COR-L47 (cell line): Measurements from ENCODE around the gene GXYLT2.

Experiments
- DNase-seq: peaks from one replicate; lab custom pipeline; 2025; lab: John Stamatoyannopoulos, UW

GXYLT2 gene

DNA sequence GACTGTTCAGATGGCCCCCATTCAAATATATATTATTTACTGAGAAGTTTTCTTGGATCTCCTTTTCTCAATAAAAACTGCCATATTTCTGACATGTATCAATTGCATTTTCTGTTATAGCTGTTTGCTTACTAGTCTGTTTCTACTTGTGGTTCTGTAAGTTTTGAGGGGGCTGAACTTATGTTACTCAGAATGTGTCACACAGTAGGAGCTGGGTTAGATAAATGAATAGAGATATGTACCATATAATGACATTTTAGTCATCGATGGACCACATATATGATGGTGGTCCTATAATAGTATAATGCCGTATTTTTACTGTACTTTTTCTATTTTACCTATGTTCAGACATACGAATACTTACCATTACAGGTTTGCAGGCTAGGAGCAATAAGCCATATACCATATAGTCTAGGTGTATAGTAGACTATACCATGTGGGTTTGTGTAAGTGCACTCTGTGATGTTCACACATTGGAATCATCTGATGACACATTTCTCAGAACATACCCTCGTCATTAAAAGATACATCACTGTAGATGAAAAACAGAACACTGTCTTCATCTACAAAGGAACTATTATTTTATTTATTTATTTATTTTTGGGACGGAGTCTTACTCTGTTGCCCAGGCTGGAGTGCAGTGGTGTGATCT is 131.1 kb downstream of the GXYLT2 start:
- no peak for DNase-seq

DNA sequence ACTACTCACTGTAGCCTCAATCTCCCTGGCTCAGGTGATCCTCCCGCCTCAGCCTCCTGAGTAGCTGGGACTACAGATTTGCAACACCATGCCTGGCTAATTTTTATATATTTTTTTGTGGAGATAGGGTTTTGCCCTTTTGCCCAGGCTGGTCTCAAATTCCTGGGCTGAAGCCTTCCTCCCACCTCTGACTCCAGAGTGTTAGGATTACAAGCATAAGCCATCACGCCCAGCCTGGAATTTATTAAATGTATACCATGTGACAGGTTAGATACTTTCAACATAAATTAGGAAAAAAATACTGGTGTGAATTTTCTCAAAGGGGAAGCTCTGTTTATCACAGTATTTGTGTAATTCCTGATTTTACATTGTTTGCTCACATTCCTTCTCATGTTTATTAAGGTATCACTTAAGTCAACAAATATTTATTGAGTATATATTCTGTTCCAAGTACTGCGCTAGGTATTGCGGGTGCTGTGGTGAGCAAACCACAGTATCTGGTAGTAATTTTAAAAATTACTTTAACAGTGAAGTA is 133.5 kb downstream of the GXYLT2 start:
- no peak for DNase-seq

DNA sequence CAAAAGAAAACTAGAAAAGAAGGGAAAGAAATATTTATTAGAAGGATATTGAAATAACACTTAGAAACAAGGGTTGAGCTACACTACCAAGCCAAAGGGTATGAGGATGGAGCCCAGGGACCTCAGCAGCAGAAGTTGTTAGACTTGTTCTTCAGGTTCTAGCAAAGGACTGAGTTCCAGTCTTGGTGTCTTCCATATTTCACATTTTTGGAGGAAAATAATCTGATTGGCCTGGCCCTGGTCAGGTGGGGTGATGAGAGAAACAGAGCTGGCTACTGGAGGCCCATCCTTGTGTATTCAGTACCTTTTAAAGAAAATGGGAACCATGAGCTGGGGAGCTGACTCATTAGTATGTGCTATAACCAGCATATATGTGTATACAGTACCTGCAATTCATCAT is 137.0 kb downstream of the GXYLT2 start:
- no peak for DNase-seq

DNA sequence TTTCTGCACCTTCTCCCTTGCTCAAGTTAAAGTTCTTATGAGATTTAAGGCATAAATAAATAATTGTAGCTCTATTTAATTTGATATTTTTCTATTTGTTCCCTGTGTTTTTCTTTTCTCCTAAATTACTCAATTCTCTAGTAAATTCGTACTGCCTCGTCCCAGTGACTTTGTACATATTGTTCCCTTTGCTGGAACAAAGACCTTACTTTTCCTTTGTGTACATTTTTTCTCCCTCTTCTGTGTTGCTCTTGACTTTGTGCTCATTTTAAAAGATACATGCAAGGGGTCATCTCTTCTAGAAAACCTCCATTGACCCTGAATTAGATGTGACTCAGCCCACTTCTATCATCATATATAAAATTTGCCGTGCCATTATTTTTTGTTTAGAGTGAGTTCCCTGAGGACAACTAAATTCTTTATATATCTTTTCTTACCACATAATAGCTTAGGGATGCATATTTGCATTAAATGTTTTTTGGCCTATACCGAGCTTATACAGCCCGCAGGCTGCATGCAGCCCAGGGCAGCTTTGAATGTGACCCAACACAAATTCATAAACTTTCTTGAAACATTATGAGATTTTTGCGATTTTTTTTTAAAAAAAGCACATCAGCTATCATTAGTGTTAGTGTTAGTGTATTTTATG is 138.4 kb downstream of the GXYLT2 start:
- DNase-seq = no peak
